ENCODE measurements around the gene IL6. TPM values are rescaled to one million over a fixed set of nuclear protein-coding genes. Genes with fewer than 3 reads are reported as not detected.

IL6 gene
- total and polyA plus RNA-seq, 2 of the 8 experiments (the other 6 are each of a cell fraction or from before 2014, with no cell fraction given): 0.12 to 0.41 TPM

GRCh38 chr7:22758576-22758975 lies 31.6 kb downstream of the IL6 start (continued):
- no peak for TF ChIP-seq CHD7 (IDR thresholded peaks at IDR 0.05; ENCODE audit: insufficient replicate concordance, low read length)
